B cell (primary cell): ENCODE measurements around the gene SYT11. TPM values are rescaled to one million over a fixed set of nuclear protein-coding genes. Genes with fewer than 3 reads are reported as not detected.

ENCODE experiments used
- ATAC-seq: fragments of 200-7000 bp; cut with Tn5 transposase; one replicate; pipeline ENCODE4 v1.10.0; 2021; ENCODE audit warnings: low read depth, mild to moderate bottlenecking, moderate number of reproducible peaks, moderate library complexity
- CTCF ChIA-PET: fragments of 350-600 bp; sonication (Branson Sonifier 250); formaldehyde crosslinking; loops from one replicate; lab custom pipeline; 2021; ENCODE audit warnings: antibody characterized with exemption, inconsistent platforms; lab: Charles Lee
- POLR2A ChIA-PET: fragments of 350-600 bp; sonication (Branson Sonifier 250); formaldehyde crosslinking; loops from one replicate; lab custom pipeline; 2021; ENCODE audit warnings: antibody characterized with exemption; lab: Charles Lee
- DNase-seq: peaks from one replicate; pipeline ENCODE4 v3.0.0; 2013
- H2AFZ ChIP-seq: 2 replicates; pipeline ENCODE4 v1.6.1; 2012; ENCODE audit warnings: mild to moderate bottlenecking, low read depth, low read length; ENCODE audit not compliant: insufficient read depth, poor library complexity, severe bottlenecking
- H3K27ac ChIP-seq, 2 donors: 1 replicate in 1 of 2; 2 replicates in 1 of 2; pipeline ENCODE4 v1.5.1; 2012 to 2013; ENCODE audit warnings: low read length in 2 of 2, mild to moderate bottlenecking in 2 of 2, moderate library complexity in 1 of 2
- H3K27me3 ChIP-seq, 4 experiments: fragments of 200-600 bp in 1 of 4; sonication (generic) in 1 of 4; replicated peaks in 1 of 4; 1 replicate in 2 of 4; 2 replicates in 2 of 4; pipeline versions ENCODE4 v1.6.1 to v1.7.0; 2013 to 2016; ENCODE audit warnings: low read length in 3 of 4, mild to moderate bottlenecking in 2 of 4, mixed read lengths in 1 of 4, moderate library complexity in 1 of 4; ENCODE audit not compliant: insufficient read depth in 4 of 4, control insufficient read depth in 3 of 4; ENCODE audit errors: control extremely low read depth in 1 of 4
- H3K36me3 ChIP-seq, 2 experiments: replicated peaks in 1 of 2; 1 replicate in 1 of 2; 2 replicates in 1 of 2; pipeline versions ENCODE4 v1.6.1 to v1.7.1; 2013; ENCODE audit warnings: low read length in 1 of 2; ENCODE audit not compliant: insufficient read depth in 2 of 2, control insufficient read depth in 1 of 2; ENCODE audit errors: control extremely low read depth in 1 of 2, extremely low read depth in 1 of 2
- H3K4me1 ChIP-seq, 2 donors: fragments of 200-600 bp in 1 of 2; sonication (generic) in 1 of 2; 1 replicate in 1 of 2; 2 replicates in 1 of 2; pipeline versions ENCODE4 v1.5.1 to v1.6.1; 2013 to 2017; ENCODE audit warnings: low read length in 2 of 2; ENCODE audit not compliant: control insufficient read depth in 2 of 2, insufficient read depth in 2 of 2
- H3K4me2 ChIP-seq: replicated peaks from 2 replicates; pipeline ENCODE3; 2012; ENCODE audit warnings: mild to moderate bottlenecking, low read depth, low read length; ENCODE audit not compliant: poor library complexity, severe bottlenecking
- H3K4me3 ChIP-seq, 5 experiments: fragments of 200-600 bp in 1 of 5; sonication (generic) in 1 of 5; 1 replicate in 3 of 5; 2 replicates in 2 of 5; pipeline versions ENCODE4 v1.5.1 to v1.7.0; 2011 to 2016; ENCODE audit warnings: low read length in 4 of 5, mild to moderate bottlenecking in 4 of 5, low read depth in 2 of 5, control low read depth in 1 of 5, moderate library complexity in 1 of 5; ENCODE audit not compliant: insufficient read depth in 1 of 5; ENCODE audit errors: control extremely low read depth in 1 of 5, extremely low read depth in 1 of 5
- H3K79me2 ChIP-seq: fragments of 200-600 bp; sonication (generic); one replicate; pipeline ENCODE4 v1.6.0; 2016; ENCODE audit warnings: low read length; ENCODE audit not compliant: control insufficient read depth, insufficient read depth
- H3K9ac ChIP-seq: fragments of 200-600 bp; sonication (generic); 2 replicates; pipeline ENCODE4 v1.6.1; 2017; ENCODE audit warnings: mild to moderate bottlenecking, low read length, moderate library complexity
- H3K9me3 ChIP-seq, 3 donors: one replicate each; pipeline versions ENCODE4 v1.6.1 to v1.7.1; 2013; ENCODE audit warnings: low read length in 2 of 3; ENCODE audit not compliant: control insufficient read depth in 2 of 3, insufficient read depth in 1 of 3; ENCODE audit errors: control extremely low read depth in 1 of 3
- H4K20me1 ChIP-seq: 2 replicates; pipeline ENCODE4 v1.6.0; 2012; ENCODE audit warnings: mild to moderate bottlenecking, low read length; ENCODE audit not compliant: insufficient read depth, control insufficient read depth, poor library complexity, severe bottlenecking
- H3K27ac Mint-ChIP-seq: one replicate; pipeline ENCODE4 v1.8.0; 2021; ENCODE audit warnings: mixed read lengths
- H3K27me3 Mint-ChIP-seq: one replicate; pipeline ENCODE4 v1.8.0; 2021; ENCODE audit warnings: mixed read lengths
- H3K4me1 Mint-ChIP-seq: one replicate; pipeline ENCODE4 v1.8.0; 2021; ENCODE audit warnings: mixed read lengths
- H3K4me3 Mint-ChIP-seq: one replicate; pipeline ENCODE4 v1.8.0; 2021; ENCODE audit warnings: mixed read lengths
- H3K9me3 Mint-ChIP-seq: one replicate; pipeline ENCODE4 v1.8.0; 2022; ENCODE audit warnings: mixed read lengths; ENCODE audit not compliant: insufficient read depth
- CTCF ChIP-seq: fragments of 200-600 bp; IDR thresholded peaks from one replicate; pipeline ENCODE4 v1.8.0; 2022; ENCODE audit warnings: antibody characterized with exemption, mild to moderate bottlenecking
- EZH2 ChIP-seq: IDR thresholded peaks from 2 replicates; pipeline ENCODE4 v1.6.1; 2012; ENCODE audit warnings: borderline replicate concordance, low read depth, mild to moderate bottlenecking, moderate library complexity, low read length; ENCODE audit not compliant: insufficient read depth, poor library complexity, severe bottlenecking
- WGBS: methylation state at CpG from one replicate; pipeline ENCODE4 v1.1.5; 2013; ENCODE audit warnings: missing lambda C conversion rate; ENCODE audit not compliant: insufficient coverage; 5-methylcytosine and 5-hydroxymethylcytosine counted together
- intact Hi-C: fragments of 100-400 bp; cut with micrococcal nuclease; formaldehyde crosslinking; loops from one replicate; pipeline ENCODE4 v1.10.0; 2022
- polyA plus RNA-seq: library from polyadenylated mRNA; depleted of rRNA; stranded (reverse); fragments of >200 nt; gene quantifications from 2 replicates; pipeline ENCODE4 v1.2.3, GENCODE V29; 2012
- total RNA-seq, 2 donors: library from RNA; stranded (reverse); fragments of 120-200 nt in 1 of 2; gene quantifications; 1 replicate in 1 of 2; 2 replicates in 1 of 2; pipeline versions ENCODE4 v1.2.3 to v1.2.4, GENCODE V29; 2013 to 2022

The SYT11 gene
- total and polyA plus RNA-seq, 2 donors (not counting 1 experiment from before 2014, with no cell fraction given): 1.8 to 6.6 TPM

GRCh38 chr1:155858800-155859233 lies 550 bp upstream of the SYT11 start:
- Histone ChIP-seq H3K4me3 (peak overlapping the region; percentile 39 to 89 (median 65)), H3K4me1 (peaks cover 12 to 40% of the 10 kb centered on the region in 2 donors), H3K36me3 (peaks cover 2 to 9% of the 10 kb centered on the region in 2 experiments), H3K9me3 (no peaks in the 10 kb centered on the region), H2AFZ (peak overlapping the region; percentile 36), H3K9ac (peak overlapping the region; percentile 67), H3K27ac (peak overlapping the region; percentile 60 to 68), H4K20me1 (no peaks in the 10 kb centered on the region), H3K79me2 (peaks cover 31% of the 10 kb centered on the region), H3K4me2 (peak overlapping the region; percentile 81), H3K27me3 (peaks cover 0 to 4% (median 2%) of the 10 kb centered on the region in 4 experiments)
- Mint-ChIP-seq H3K4me1 (peaks cover 29% of the 10 kb centered on the region), H3K27me3 (peaks cover 11% of the 10 kb centered on the region), H3K4me3 (peak overlapping the region; percentile 97), H3K9me3 (no peaks in the 10 kb centered on the region), H3K27ac (peak overlapping the region; percentile 96)
- DNase-seq (no peak), ATAC-seq (peak; percentile 3)
- intact Hi-C loops: loop anchor here (2.0 to 5.0 kb wide), 8 partner anchors 130 to 1677 kb away; partner anchors contain the start of genes ASH1L, DAP3, FDPS and PMF1
- 23% methylated on average over 7 of the region's 12 CpGs for WGBS
- ChIA-PET CTCF (interaction anchor here (0.7 to 1.5 kb wide), 3 partner anchors 10 to 131 kb away, joined by 3 to 6 read pairs (median 3); no protein-coding TSS in a partner anchor), POLR2A (interaction anchor here (0.7 to 1.0 kb wide), 2 partner anchors 114 to 354 kb away, joined by 3 to 4 read pairs; no protein-coding TSS in a partner anchor)
- TF ChIP-seq CTCF (no peak), EZH2 (no peak)
